Hepatocyte (in vitro differentiated cells): Measurements from ENCODE around the gene IRX4.

Experiments
- CTCF ChIP-seq: fragments of 200-600 bp; sonication (generic); IDR thresholded peaks from 2 replicates; pipeline ENCODE4 v1.5.1; 2016; ENCODE audit warnings: antibody characterized with exemption, mild to moderate bottlenecking; ENCODE audit not compliant: poor library complexity
- EZH2 ChIP-seq: fragments of 200-600 bp; sonication (generic); IDR thresholded peaks from 2 replicates; pipeline ENCODE4 v1.6.1; 2016; ENCODE audit warnings: antibody characterized with exemption, mild to moderate bottlenecking, borderline replicate concordance
- EZH2phosphoT487 ChIP-seq: fragments of 200-600 bp; sonication (generic); IDR thresholded peaks from one replicate; pipeline ENCODE4 v1.6.1; 2018; ENCODE audit warnings: antibody characterized with exemption, mild to moderate bottlenecking, low read depth, moderate library complexity; ENCODE audit not compliant: unreplicated experiment, severe bottlenecking

GRCh38 chr5:1853531-1853930, 29.2 kb downstream of the IRX4 start:
- TF ChIP-seq CTCF (no peak), EZH2 (no peak), EZH2phosphoT487 (no peak)
